NCI-H1694 treated with DMSO at 0.1 percent for 48 hours (cell line): ENCODE measurements around the gene DNAH9.

Source experiments
- DNase-seq: peaks from one replicate; lab custom pipeline; 2025; lab: John Stamatoyannopoulos, UW

Gene DNAH9

DNA sequence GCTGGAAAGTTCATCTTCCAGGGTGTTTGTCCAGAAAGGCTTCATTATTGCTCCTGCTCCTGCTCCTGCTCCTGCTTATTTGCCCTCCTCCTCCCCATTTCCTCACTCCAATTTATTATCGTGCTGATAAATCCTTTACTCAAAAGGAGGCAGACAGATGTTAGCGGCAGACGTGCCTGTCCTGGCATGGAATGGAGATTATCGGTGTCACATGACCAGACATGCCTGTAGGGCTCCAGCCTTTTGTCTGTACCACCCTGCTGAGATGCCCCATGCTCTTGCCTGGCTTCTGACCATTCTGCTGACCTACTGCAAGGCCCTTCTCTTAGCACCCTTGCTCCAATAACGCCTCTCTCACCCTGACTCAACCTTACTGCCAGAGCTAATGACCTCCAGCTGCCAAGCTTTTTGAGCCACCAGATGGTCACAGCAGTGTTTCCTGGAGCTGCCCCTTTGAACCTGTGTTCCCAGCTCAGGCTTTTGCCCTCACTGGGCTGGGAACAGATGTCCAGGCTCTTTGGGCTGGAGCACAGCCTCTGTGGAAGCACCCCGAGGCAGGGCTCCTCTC lies 12.8 kb downstream of the DNAH9 start:
- no peak for DNase-seq

DNA sequence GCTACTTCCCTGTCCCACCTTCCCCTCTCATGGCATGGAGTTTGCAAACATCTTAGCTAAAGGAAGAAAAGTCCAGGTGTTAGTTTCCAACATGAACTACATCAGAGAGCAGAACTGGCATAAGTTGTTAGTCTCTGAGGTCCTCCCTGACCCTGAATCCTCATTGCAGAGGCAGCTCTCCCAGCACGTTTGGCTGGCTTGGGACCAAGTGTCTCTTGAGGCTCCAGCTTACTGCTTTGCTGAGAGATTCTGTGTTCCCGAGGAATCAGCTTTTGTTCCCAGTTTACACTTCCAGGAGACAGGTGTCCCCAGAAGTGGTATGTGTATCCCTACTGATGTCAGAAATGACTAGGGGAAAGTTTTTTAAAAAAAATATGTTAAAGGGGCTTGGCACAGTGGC lies 14.7 kb downstream of the DNAH9 start:
- DNase-seq: no peak

DNA sequence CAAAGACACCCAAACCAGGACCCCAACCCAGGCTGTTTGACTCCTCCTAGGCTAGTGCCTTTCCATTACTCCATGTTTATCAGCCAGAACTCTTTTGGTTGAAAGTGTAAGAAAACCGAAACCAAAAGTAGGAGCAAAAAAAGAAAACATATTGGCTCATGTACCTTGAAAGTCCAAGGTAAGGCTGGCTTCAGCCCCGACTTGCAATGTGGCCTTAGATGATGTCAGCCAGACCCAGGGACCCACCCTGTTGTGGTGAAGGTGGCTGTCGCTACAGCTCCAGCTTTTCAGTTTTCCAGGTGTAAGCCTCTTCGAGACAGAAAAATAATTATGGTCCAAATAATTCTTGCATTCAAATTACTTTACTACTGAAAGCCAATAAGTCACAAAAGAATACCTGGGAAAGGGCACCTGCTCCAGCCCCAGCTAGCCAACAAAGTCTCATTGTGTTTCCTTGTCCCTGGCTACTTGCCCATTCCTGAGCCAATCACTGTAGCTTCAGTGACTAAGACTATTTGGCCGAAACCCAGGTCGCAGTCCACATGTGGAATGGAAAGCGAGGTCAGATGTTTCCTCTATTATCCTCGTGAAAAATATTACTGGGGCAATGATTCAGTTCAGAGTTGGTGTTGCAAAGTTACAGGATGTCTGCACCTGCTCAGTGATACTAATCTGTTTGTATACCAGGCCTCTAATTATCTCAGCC lies 20.7 kb downstream of the DNAH9 start:
- DNase-seq: no peak

DNA sequence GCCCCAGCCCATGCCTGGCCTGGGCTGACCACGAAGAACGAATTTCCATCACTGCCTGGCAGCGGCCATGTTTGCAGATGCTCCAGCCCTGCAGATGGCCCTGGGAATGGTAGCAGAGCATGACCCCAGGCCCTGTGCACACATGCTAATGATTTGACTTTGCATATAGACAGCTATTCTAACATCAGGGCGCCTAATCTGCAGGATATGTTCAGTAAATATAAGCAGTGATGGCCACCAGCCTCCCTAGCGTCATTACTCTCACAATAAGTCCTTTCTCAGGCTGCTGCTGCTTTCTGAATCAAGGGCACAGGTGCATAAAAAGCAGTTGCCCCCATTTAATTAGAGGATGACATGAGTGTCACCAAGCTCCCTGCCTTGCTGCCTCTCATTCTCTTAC lies 24.2 kb downstream of the DNAH9 start:
- DNase-seq: no peak

GRCh38 chr17:11624976-11625375 lies 26.7 kb downstream of the DNAH9 start:
- DNase-seq: no peak

DNA sequence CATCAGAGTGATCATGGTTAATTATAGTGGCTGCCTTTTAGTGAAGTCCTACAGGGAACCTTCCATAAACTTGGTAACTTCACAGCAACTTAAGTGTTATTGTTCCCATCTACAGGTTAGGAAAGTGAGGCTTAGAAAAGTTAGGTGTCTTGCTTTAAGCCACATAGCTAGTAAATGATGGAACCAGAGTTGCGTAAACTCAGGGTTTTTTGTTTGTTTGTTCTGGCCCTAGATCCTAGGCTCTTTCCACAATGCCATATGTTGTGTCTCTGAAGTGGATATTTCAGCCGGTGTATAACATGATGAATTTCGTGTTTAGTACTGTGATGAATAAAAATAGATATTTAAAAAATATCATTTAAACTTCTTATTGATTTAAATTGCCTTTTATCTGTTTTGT lies 27.6 kb downstream of the DNAH9 start:
- no peak for DNase-seq

GRCh38 chr17:11627301-11627940 lies 29.2 kb downstream of the DNAH9 start:
- DNase-seq: no peak

GRCh38 chr17:11628374-11628773 lies 30.1 kb downstream of the DNAH9 start:
- no peak for DNase-seq

- no peak for DNase-seq
Observed at GRCh38 chr17:11628831-11629230, 30.6 kb downstream of the DNAH9 start.

GRCh38 chr17:11636771-11637170 lies 38.5 kb downstream of the DNAH9 start:
- DNase-seq: no peak

DNA sequence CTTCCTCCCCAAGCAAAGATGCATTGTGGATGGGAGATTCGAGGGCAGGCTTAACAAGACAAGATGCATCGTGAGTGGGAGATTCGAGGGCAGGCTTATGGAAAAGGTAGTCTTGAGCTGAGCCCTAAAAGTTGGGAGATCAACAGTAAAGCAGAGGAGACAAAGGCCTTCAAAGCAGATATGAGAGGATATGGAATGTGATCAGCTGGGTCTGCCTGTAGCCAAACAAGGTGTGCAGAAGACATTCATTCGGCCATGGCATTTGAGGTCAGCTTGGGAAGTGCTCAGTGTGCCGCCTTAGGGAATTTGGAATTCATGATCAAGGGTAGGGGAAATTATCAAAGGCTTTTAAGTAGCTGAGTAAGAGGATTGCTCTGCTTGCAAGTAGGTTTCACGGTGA lies 39.5 kb downstream of the DNAH9 start:
- DNase-seq: no peak

GRCh38 chr17:11638700-11639265 lies 40.5 kb downstream of the DNAH9 start:
- no peak for DNase-seq

- no peak for DNase-seq
Observed at GRCh38 chr17:11639736-11640462, 41.6 kb downstream of the DNAH9 start.

- no peak for DNase-seq
Observed at GRCh38 chr17:11640463-11640814, 42.2 kb downstream of the DNAH9 start.

- DNase-seq: no peak
Observed at GRCh38 chr17:11641521-11642275, 43.4 kb downstream of the DNAH9 start.

DNA sequence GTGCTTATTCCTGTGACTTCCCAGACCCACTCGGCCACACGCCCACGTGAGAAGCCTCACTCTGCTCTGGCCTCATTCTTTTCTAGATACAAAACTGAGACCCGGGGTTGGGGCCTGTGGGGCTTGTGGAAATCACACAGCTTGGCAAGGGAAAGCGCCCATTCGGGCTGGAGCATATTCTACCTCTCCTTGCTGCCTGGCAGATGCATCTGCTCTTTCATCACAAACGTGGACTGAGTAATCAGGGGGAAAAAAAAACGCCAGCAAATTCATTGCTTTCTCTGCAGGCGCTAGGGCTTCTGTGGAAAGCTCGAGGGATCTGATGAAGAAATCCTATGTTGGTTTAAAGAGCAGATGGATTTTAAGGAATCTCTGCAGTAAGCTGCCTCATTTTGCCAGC lies 44.4 kb downstream of the DNAH9 start:
- DNase-seq: no peak

- DNase-seq: no peak
Observed at GRCh38 chr17:11643851-11644250, 45.6 kb downstream of the DNAH9 start.

- peak; percentile 62 for DNase-seq
Observed at GRCh38 chr17:11644265-11645212, 46.3 kb downstream of the DNAH9 start.

DNA sequence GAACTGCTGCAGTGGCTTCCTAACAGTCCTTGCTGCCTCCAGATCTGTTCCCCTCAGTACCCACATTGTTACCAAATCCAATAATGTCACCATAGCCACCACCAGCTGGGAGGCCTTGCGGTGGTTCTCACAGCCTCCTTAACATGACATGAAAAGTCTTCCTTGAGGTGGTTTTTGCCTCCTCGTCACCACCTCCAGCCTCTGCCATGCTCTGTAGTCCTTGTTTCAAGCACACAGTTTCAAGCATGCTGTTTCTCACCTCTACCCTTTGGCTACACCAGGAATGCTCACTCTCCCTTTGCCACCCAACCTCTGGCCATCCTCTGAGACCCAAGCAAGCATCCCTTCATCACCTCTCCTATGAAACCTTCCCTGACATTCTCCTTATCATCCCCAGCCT lies 47.2 kb downstream of the DNAH9 start:
- no peak for DNase-seq

- no peak for DNase-seq
Observed at GRCh38 chr17:11651089-11651488, 52.8 kb downstream of the DNAH9 start.

- no peak for DNase-seq
Observed at GRCh38 chr17:11668618-11669017, 70.3 kb downstream of the DNAH9 start.
